GM18519 (cell line): Measurements from ENCODE around the gene C18orf32.
"Not testable (repeated sequence)": the region's sequence is repeated elsewhere in the genome, so short reads cannot be mapped to it uniquely, and the experiment has no call there.

Source experiments
- ATAC-seq: cut with Tn5 transposase; IDR thresholded peaks from one replicate; pipeline ENCODE4 v1.9.1; 2021; ENCODE audit warnings: mild to moderate bottlenecking, moderate library complexity; ENCODE audit not compliant: unreplicated experiment, low FRiP score

C18orf32 gene

GRCh38 chr18:49486953-49487710, at the start of gene C18orf32:
Gene C18orf32 (minus strand): TSS chr18:49487234. CDS start chr18:49483748, 3,486 bp downstream.
- ATAC-seq: peak; percentile 87

GRCh38 chr18:49534846-49535601, 48.0 kb upstream of the C18orf32 start:
- no peak for ATAC-seq

- no peak for ATAC-seq
These were observed 44.7 kb upstream of the C18orf32 start for GRCh38 chr18:49531678-49532153.

GRCh38 chr18:49529596-49529995, 42.6 kb upstream of the C18orf32 start:
- ATAC-seq: no peak

- no peak for ATAC-seq
These were observed 40.7 kb upstream of the C18orf32 start for GRCh38 chr18:49527631-49528327.

- no peak for ATAC-seq
These were observed 38.9 kb upstream of the C18orf32 start for GRCh38 chr18:49525981-49526380.

- no peak for ATAC-seq
These were observed 37.9 kb upstream of the C18orf32 start for GRCh38 chr18:49524951-49525350.

- ATAC-seq: no peak
These were observed 37.3 kb upstream of the C18orf32 start for GRCh38 chr18:49524349-49524748.

GRCh38 chr18:49523580-49524093, 36.6 kb upstream of the C18orf32 start:
- ATAC-seq: not testable (repeated sequence)

- no peak for ATAC-seq
These were observed 34.3 kb upstream of the C18orf32 start for GRCh38 chr18:49521216-49521835.

GRCh38 chr18:49520661-49521145, 33.7 kb upstream of the C18orf32 start:
- ATAC-seq: no peak

- ATAC-seq: no peak
These were observed 32.3 kb upstream of the C18orf32 start for GRCh38 chr18:49519101-49519971.

- ATAC-seq: no peak
These were observed 30.4 kb upstream of the C18orf32 start for GRCh38 chr18:49517483-49517882.

- ATAC-seq: no peak
These were observed 28.5 kb upstream of the C18orf32 start for GRCh38 chr18:49515516-49515915.

- not testable (repeated sequence) for ATAC-seq
These were observed 28.0 kb upstream of the C18orf32 start for GRCh38 chr18:49515003-49515402.

GRCh38 chr18:49514577-49514976, 27.5 kb upstream of the C18orf32 start:
- ATAC-seq: no peak

GRCh38 chr18:49512876-49513275, 25.8 kb upstream of the C18orf32 start:
- not testable (repeated sequence) for ATAC-seq

- ATAC-seq: no peak
These were observed 23.5 kb upstream of the C18orf32 start for GRCh38 chr18:49510393-49511115.

- ATAC-seq: not testable (repeated sequence)
These were observed 19.4 kb upstream of the C18orf32 start for GRCh38 chr18:49506438-49506837.
